PFSK-1 (cell line): ENCODE results near the gene TRIL.

Experiments used
- FOXP2 ChIP-seq: optimal IDR thresholded peaks from 2 replicates; pipeline ENCODE3; 2011; ENCODE audit warnings: borderline replicate concordance, control low read depth, inconsistent platforms; ENCODE audit not compliant: insufficient read depth; ENCODE audit errors: extremely low read length, extremely low read depth
- POLR2AphosphoS5 ChIP-seq: IDR thresholded peaks from 2 replicates; pipeline ENCODE4 v1.6.1; 2012; ENCODE audit warnings: low read depth, mild to moderate bottlenecking, control low read depth, low read length, moderate library complexity
- REST ChIP-seq, 2 experiments: IDR thresholded peaks; 2 replicates each; pipeline versions ENCODE4 v1.6.1 to v1.8.0; 2011 to 2012; ENCODE audit warnings: low read depth in 2 of 2, low read length in 2 of 2, control low read depth in 1 of 2, inconsistent platforms in 1 of 2, mild to moderate bottlenecking in 1 of 2, moderate library complexity in 1 of 2; ENCODE audit not compliant: insufficient read depth in 1 of 2
- SIN3A ChIP-seq: IDR thresholded peaks from 2 replicates; pipeline ENCODE4 v1.6.1; 2012; ENCODE audit warnings: mild to moderate bottlenecking, low read length, moderate library complexity, borderline replicate concordance; ENCODE audit not compliant: insufficient read depth
- TAF1 ChIP-seq: IDR thresholded peaks from 2 replicates; pipeline ENCODE4 v1.6.1; 2012; ENCODE audit warnings: low read length, control low read depth, borderline replicate concordance; ENCODE audit not compliant: insufficient read depth

TRIL gene

DNA sequence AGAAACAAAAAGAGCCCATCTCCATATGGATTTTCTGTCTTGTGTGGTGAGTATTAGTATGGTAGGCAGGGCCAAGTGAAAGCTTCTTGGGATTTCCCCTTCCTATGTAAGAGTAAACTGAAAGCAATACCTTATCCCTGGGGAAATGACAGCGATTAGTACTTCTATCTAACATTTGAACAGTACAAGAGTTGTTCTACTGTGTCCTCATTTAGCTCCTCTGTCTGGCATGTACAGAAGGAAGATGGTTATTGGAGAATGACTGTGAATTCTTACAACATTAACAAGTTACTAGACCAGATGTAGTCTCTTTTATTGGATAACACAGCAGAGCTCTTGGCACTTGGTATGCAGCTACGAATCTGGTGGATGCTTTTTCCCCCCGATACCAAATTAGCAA is 17.9 kb upstream of the TRIL start:
- TF ChIP-seq SIN3A: no peak

- TF ChIP-seq REST (IDR thresholded peaks at IDR 0.05; ENCODE audit: insufficient read depth in 1 of 2, low read depth in 2 of 2, low read length in 2 of 2) (no peak), SIN3A (no peak), TAF1 (no peak), POLR2AphosphoS5 (no peak), FOXP2 (no peak)
Observed at GRCh38 chr7:28973591-28973990, 15.5 kb upstream of the TRIL start.

DNA sequence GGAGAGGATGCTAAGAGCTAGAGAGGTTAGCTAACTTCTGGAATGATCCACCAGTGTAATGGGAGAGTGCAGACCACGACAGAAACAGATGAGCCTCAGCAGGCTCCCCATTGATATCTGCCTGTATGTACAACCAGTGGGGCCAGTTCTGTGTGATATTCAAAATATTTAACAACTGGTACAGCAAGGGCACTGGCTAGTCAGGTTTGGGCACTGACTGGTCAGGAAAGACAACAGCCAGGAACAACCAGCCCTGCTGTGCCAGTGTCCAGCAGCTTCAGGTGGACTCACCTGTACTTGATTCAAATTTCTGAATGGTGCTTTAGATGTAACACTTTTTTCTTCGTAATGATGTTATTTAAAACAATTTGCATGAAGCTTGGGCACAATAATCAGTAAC is 5.9 kb upstream of the TRIL start:
- TF ChIP-seq REST (IDR thresholded peaks at IDR 0.05; ENCODE audit: insufficient read depth in 1 of 2, low read depth in 2 of 2, low read length in 2 of 2): no peak
- no peak for TF ChIP-seq FOXP2
- no peak for TF ChIP-seq TAF1
- TF ChIP-seq SIN3A: no peak
- no peak for TF ChIP-seq POLR2AphosphoS5

DNA sequence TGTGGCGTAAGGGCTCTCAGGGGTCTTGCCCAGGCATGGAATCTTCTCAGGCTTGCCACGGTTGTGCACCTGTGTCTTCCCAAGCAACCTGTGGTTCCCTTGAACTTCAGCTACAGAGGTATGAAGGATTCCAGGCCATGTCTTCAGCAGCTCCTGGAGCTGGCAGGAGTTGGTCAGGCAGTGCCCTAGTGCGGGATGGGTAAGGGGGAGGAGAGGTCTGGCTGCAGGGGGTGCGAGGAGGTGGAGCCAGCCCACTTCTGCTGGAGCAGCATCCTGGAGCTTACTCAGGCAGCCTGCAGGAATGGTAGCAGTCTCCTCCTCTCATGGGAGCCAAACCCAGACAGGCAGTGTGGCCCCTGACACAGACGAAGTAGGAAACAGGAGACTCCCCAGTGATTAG is 3.8 kb upstream of the TRIL start:
- TF ChIP-seq REST (IDR thresholded peaks at IDR 0.05; ENCODE audit: insufficient read depth in 1 of 2, low read depth in 2 of 2, low read length in 2 of 2): no peak
- TF ChIP-seq SIN3A: no peak
- TF ChIP-seq TAF1: no peak
- TF ChIP-seq FOXP2: no peak
- no peak for TF ChIP-seq POLR2AphosphoS5

GRCh38 chr7:28960071-28960840 is 2.1 kb upstream of the TRIL start:
- TF ChIP-seq REST (IDR thresholded peaks at IDR 0.05; ENCODE audit: insufficient read depth in 1 of 2, low read depth in 2 of 2, low read length in 2 of 2) (no peak), FOXP2 (no peak)
